OCI-LY3 (cell line): ENCODE results near the gene NR3C2.

Experiments used
- H2AFZ ChIP-seq: fragments of 200-600, 300-600 bp; shearing (Covaris generic); 2 replicates; pipeline ENCODE4 v1.6.0; 2014; ENCODE audit warnings: antibody characterized with exemption, low read depth, low read length
- H3K27ac ChIP-seq: fragments of 200-600, 300-600 bp; sonication (generic); 2 replicates; pipeline ENCODE4 v1.5.1; 2014; ENCODE audit warnings: mild to moderate bottlenecking, low read length, moderate library complexity, mixed read lengths
- H3K27me3 ChIP-seq: fragments of 200-600, 300-600 bp; sonication (generic); 2 replicates; pipeline ENCODE4 v1.6.1; 2014; ENCODE audit warnings: low read depth, low read length, mixed read lengths
- H3K36me3 ChIP-seq: fragments of 200-600, 300-600 bp; sonication (generic); replicated peaks from 2 replicates; pipeline ENCODE3; 2014; ENCODE audit warnings: low read depth, low read length, mixed read lengths
- H3K4me1 ChIP-seq: fragments of 300-600, 200-600 bp; sonication (generic); 2 replicates; pipeline ENCODE4 v1.6.1; 2014; ENCODE audit warnings: low read length, mixed read lengths
- H3K4me2 ChIP-seq: fragments of 200-600, 300-600 bp; sonication (generic); 2 replicates; pipeline ENCODE4 v1.6.1; 2014; ENCODE audit warnings: low read length, mixed read lengths
- H3K4me3 ChIP-seq: fragments of 300-600, 200-600 bp; sonication (generic); 2 replicates; pipeline ENCODE4 v1.5.1; 2014; ENCODE audit warnings: antibody characterized with exemption, mild to moderate bottlenecking, low read length, moderate library complexity
- H3K79me2 ChIP-seq: fragments of 300-600, 200-600 bp; shearing (Covaris generic); 2 replicates; pipeline ENCODE4 v1.6.1; 2014; ENCODE audit warnings: mild to moderate bottlenecking, low read length, mixed read lengths
- H3K9ac ChIP-seq: fragments of 300-600, 200-600 bp; shearing (Covaris generic); 2 replicates; pipeline ENCODE4 v1.6.0; 2014; ENCODE audit warnings: mild to moderate bottlenecking, low read length, moderate library complexity
- H3K9me3 ChIP-seq: fragments of 200-600, 300-600 bp; shearing (Covaris generic); 2 replicates; pipeline ENCODE4 v1.6.1; 2014; ENCODE audit warnings: low read length, mixed read lengths; ENCODE audit not compliant: insufficient read depth
- H4K20me1 ChIP-seq: fragments of 200-600, 300-600 bp; sonication (generic); 2 replicates; pipeline ENCODE4 v1.6.1; 2016; ENCODE audit warnings: low read length, mixed read lengths; ENCODE audit not compliant: insufficient read depth
- CTCF ChIP-seq: fragments of 200-600, 300-600 bp; sonication (generic); IDR thresholded peaks from 2 replicates; pipeline ENCODE4 v1.5.1; 2014; ENCODE audit warnings: antibody characterized with exemption, low read length, low read depth
- EZH2phosphoT487 ChIP-seq: fragments of 200-600 bp; shearing (Covaris generic); IDR thresholded peaks from 2 replicates; pipeline ENCODE4 v1.6.1; 2018; ENCODE audit warnings: antibody characterized with exemption, mixed run types, low read depth

Gene NR3C2

GRCh38 chr4:148442832-148443511 lies 758 bp upstream of the NR3C2 start:
- Histone ChIP-seq H3K9ac (peak overlapping the region; percentile 91), H3K36me3 (no peaks in the 10 kb centered on the region), H2AFZ (peak overlapping the region; percentile 94), H3K9me3 (no peaks in the 10 kb centered on the region), H3K4me2 (peak overlapping the region; percentile 76), H3K27ac (peak overlapping the region; percentile 54), H4K20me1 (no peaks in the 10 kb centered on the region), H3K4me1 (peaks cover 12% of the 10 kb centered on the region), H3K4me3 (peak overlapping the region; percentile 88), H3K27me3 (no peaks in the 10 kb centered on the region), H3K79me2 (no peaks in the 10 kb centered on the region)
- TF ChIP-seq CTCF (no peak), EZH2phosphoT487 (no peak)

GRCh38 chr4:148441624-148441985 lies 609 bp downstream of the NR3C2 start:
- H3K4me1 ChIP-seq: peaks cover 12% of the 10 kb centered on the region
- H3K9me3 ChIP-seq: no peaks in the 10 kb centered on the region
- no peaks in the 10 kb centered on the region for H3K27me3 ChIP-seq
- peak overlapping the region; percentile 76 for H3K4me2 ChIP-seq
- no peaks in the 10 kb centered on the region for H3K36me3 ChIP-seq
- peak overlapping the region; percentile 72; the same call in 1 of the 2 replicates for H2AFZ ChIP-seq
- no peaks in the 10 kb centered on the region for H4K20me1 ChIP-seq
- H3K9ac ChIP-seq: no peak overlapping the region
- TF ChIP-seq EZH2phosphoT487 (no peak), CTCF (no peak)
- no peaks in the 10 kb centered on the region for H3K79me2 ChIP-seq
- H3K27ac ChIP-seq: no peak overlapping the region
- peak overlapping the region; percentile 88 for H3K4me3 ChIP-seq

GRCh38 chr4:148438047-148438446 lies 4.2 kb downstream of the NR3C2 start:
- TF ChIP-seq CTCF: no peak
- no peak for TF ChIP-seq EZH2phosphoT487
- Histone ChIP-seq H3K4me2 (no peak overlapping the region), H3K9me3 (no peaks in the 10 kb centered on the region), H3K9ac (no peak overlapping the region), H3K4me1 (peaks cover 15% of the 10 kb centered on the region), H3K27ac (no peak overlapping the region), H3K4me3 (no peak overlapping the region), H3K36me3 (no peaks in the 10 kb centered on the region), H3K27me3 (no peaks in the 10 kb centered on the region), H4K20me1 (no peaks in the 10 kb centered on the region), H2AFZ (no peak overlapping the region), H3K79me2 (no peaks in the 10 kb centered on the region)

- H3K27me3 ChIP-seq: no peaks in the 10 kb centered on the region
- no peak overlapping the region for H3K4me3 ChIP-seq
- no peak overlapping the region for H2AFZ ChIP-seq
- no peak overlapping the region for H3K27ac ChIP-seq
- no peaks in the 10 kb centered on the region for H3K9me3 ChIP-seq
- H3K4me1 ChIP-seq: peaks cover 15% of the 10 kb centered on the region
- H3K36me3 ChIP-seq: no peaks in the 10 kb centered on the region
- H3K79me2 ChIP-seq: no peaks in the 10 kb centered on the region
- TF ChIP-seq EZH2phosphoT487 (no peak), CTCF (no peak)
- H3K9ac ChIP-seq: no peak overlapping the region
- no peaks in the 10 kb centered on the region for H4K20me1 ChIP-seq
- H3K4me2 ChIP-seq: no peak overlapping the region
These were observed 4.8 kb downstream of the NR3C2 start for GRCh38 chr4:148437439-148437838.
